Mucosa of stomach (tissue), 1 donor: ENCODE results near the gene CD247.

ENCODE experiments used
- H3K27me3 ChIP-seq: one replicate; pipeline ENCODE4 v1.7.0; 2013; ENCODE audit warnings: mild to moderate bottlenecking, low read length; ENCODE audit not compliant: control insufficient read depth, insufficient read depth
- H3K36me3 ChIP-seq: one replicate; pipeline ENCODE4 v1.7.0; 2013; ENCODE audit warnings: low read length; ENCODE audit not compliant: control insufficient read depth, insufficient read depth
- H3K4me1 ChIP-seq: one replicate; pipeline ENCODE4 v1.7.0; 2013; ENCODE audit warnings: mild to moderate bottlenecking, low read length; ENCODE audit not compliant: control insufficient read depth, insufficient read depth
- H3K4me3 ChIP-seq: one replicate; pipeline ENCODE4 v1.7.0; 2013; ENCODE audit warnings: low read length
- H3K9ac ChIP-seq: one replicate; pipeline ENCODE4 v1.7.0; 2013; ENCODE audit warnings: mild to moderate bottlenecking, low read length, moderate library complexity
- H3K9me3 ChIP-seq: one replicate; pipeline ENCODE4 v1.7.0; 2013; ENCODE audit warnings: mild to moderate bottlenecking, low read length, moderate library complexity; ENCODE audit not compliant: control insufficient read depth
- donor health status: Pancreatic carcinoma.

The CD247 gene

GRCh38 chr1:167553136-167554027 lies 35.1 kb upstream of the CD247 start, which contains the start of gene CREG1:
TSS of gene CREG1 (minus strand) at chr1:167553762.
- H3K27me3 ChIP-seq: no peaks in the 10 kb centered on the region
- H3K36me3 ChIP-seq: no peaks in the 10 kb centered on the region
- no peaks in the 10 kb centered on the region for H3K9me3 ChIP-seq
- H3K9ac ChIP-seq: peak within 1 kb of the TSS; percentile 67
- peak within 1 kb of the TSS; percentile 27 for H3K4me3 ChIP-seq
- no peaks in the 10 kb centered on the region for H3K4me1 ChIP-seq

GRCh38 chr1:167551362-167551761 lies 33.0 kb upstream of the CD247 start:
- H3K36me3 ChIP-seq: no peaks in the 10 kb centered on the region
- no peaks in the 10 kb centered on the region for H3K4me1 ChIP-seq
- no peak overlapping the region for H3K9ac ChIP-seq
- no peaks in the 10 kb centered on the region for H3K9me3 ChIP-seq
- no peaks in the 10 kb centered on the region for H3K27me3 ChIP-seq
- no peak overlapping the region for H3K4me3 ChIP-seq

- no peak overlapping the region for H3K4me3 ChIP-seq
These were observed 30.0 kb upstream of the CD247 start for GRCh38 chr1:167548059-167548932.

GRCh38 chr1:167546935-167547334 lies 28.6 kb upstream of the CD247 start:
- Histone ChIP-seq H3K27me3 (no peaks in the 10 kb centered on the region), H3K4me3 (no peak overlapping the region), H3K4me1 (peaks cover 15% of the 10 kb centered on the region), H3K9ac (no peak overlapping the region), H3K36me3 (no peaks in the 10 kb centered on the region), H3K9me3 (no peaks in the 10 kb centered on the region)

More at GRCh38 chr1:167548059-167548932, 30.0 kb upstream of the CD247 start:
- H3K9me3 ChIP-seq: no peaks in the 10 kb centered on the region
- H3K4me1 ChIP-seq: peaks cover 15% of the 10 kb centered on the region
- H3K27me3 ChIP-seq: no peaks in the 10 kb centered on the region
- no peaks in the 10 kb centered on the region for H3K36me3 ChIP-seq
- no peak overlapping the region for H3K9ac ChIP-seq

- no peaks in the 10 kb centered on the region for H3K36me3 ChIP-seq
- H3K27me3 ChIP-seq: no peaks in the 10 kb centered on the region
- no peak overlapping the region for H3K9ac ChIP-seq
- H3K4me3 ChIP-seq: no peak overlapping the region
- H3K4me1 ChIP-seq: peaks cover 15% of the 10 kb centered on the region
- no peaks in the 10 kb centered on the region for H3K9me3 ChIP-seq
These were observed 27.0 kb upstream of the CD247 start for GRCh38 chr1:167545349-167545748.

GRCh38 chr1:167544447-167545093 lies 26.2 kb upstream of the CD247 start:
- H3K9me3 ChIP-seq: no peaks in the 10 kb centered on the region
- no peaks in the 10 kb centered on the region for H3K36me3 ChIP-seq
- peaks cover 15% of the 10 kb centered on the region for H3K4me1 ChIP-seq
- H3K27me3 ChIP-seq: no peaks in the 10 kb centered on the region
- H3K4me3 ChIP-seq: no peak overlapping the region
- H3K9ac ChIP-seq: no peak overlapping the region

GRCh38 chr1:167543199-167543990 lies 25.1 kb upstream of the CD247 start:
- Histone ChIP-seq H3K27me3 (no peaks in the 10 kb centered on the region), H3K36me3 (no peaks in the 10 kb centered on the region), H3K4me3 (no peak overlapping the region), H3K4me1 (peaks cover 15% of the 10 kb centered on the region), H3K9me3 (no peaks in the 10 kb centered on the region), H3K9ac (no peak overlapping the region)

- Histone ChIP-seq H3K9me3 (no peaks in the 10 kb centered on the region), H3K27me3 (no peaks in the 10 kb centered on the region), H3K9ac (no peak overlapping the region), H3K4me1 (peaks cover 15% of the 10 kb centered on the region), H3K4me3 (no peak overlapping the region), H3K36me3 (no peaks in the 10 kb centered on the region)
These were observed 24.0 kb upstream of the CD247 start for GRCh38 chr1:167542109-167543032.

- Histone ChIP-seq H3K4me1 (peaks cover 15% of the 10 kb centered on the region), H3K36me3 (no peaks in the 10 kb centered on the region), H3K9me3 (no peaks in the 10 kb centered on the region), H3K27me3 (no peaks in the 10 kb centered on the region), H3K4me3 (no peak overlapping the region), H3K9ac (no peak overlapping the region)
These were observed 23.3 kb upstream of the CD247 start for GRCh38 chr1:167541610-167542009.

- Histone ChIP-seq H3K27me3 (no peaks in the 10 kb centered on the region), H3K36me3 (no peaks in the 10 kb centered on the region), H3K4me3 (no peak overlapping the region), H3K9ac (no peak overlapping the region), H3K9me3 (no peaks in the 10 kb centered on the region), H3K4me1 (peaks cover 15% of the 10 kb centered on the region)
These were observed 22.7 kb upstream of the CD247 start for GRCh38 chr1:167541003-167541402.
